GM12878 (cell line): ENCODE results near the gene RHOBTB1. TPM values are rescaled to one million over a fixed set of nuclear protein-coding genes. Genes with fewer than 3 reads are reported as not detected.

Source experiments
- ATAC-seq: fragments of 200-7000 bp; cut with Tn5 transposase; 3 replicates; pipeline ENCODE4 v1.9.1; 2020; ENCODE audit warnings: mild to moderate bottlenecking, moderate library complexity
- BruUV-seq: library from RNA; stranded (reverse); fragments of 400-500 nt; replicated peaks from 2 replicates; lab custom pipeline; 2021; lab: Mats Ljungman, UMichigan
- CTCF ChIA-PET: fragments of 300-600 bp; sonication (Branson Sonifier 250); formaldehyde crosslinking; extraction: SDS; loops from one replicate; lab custom pipeline; 2021; ENCODE audit warnings: inconsistent platforms; lab: Yijun Ruan, JAX
- POLR2A ChIA-PET: fragments of 350-600 bp; formaldehyde crosslinking; extraction: SDS; loops from one replicate; lab custom pipeline; 2021; ENCODE audit warnings: inconsistent platforms; lab: Charles Lee
- RAD21 ChIA-PET: fragments of 300-600 bp; sonication (Branson Sonifier 250); formaldehyde crosslinking; loops from one replicate; lab custom pipeline; 2023; ENCODE audit warnings: antibody characterized with exemption; ENCODE audit not compliant: unreplicated experiment; lab: Charles Lee
- SMC1A ChIA-PET: fragments of 300-600 bp; sonication (Branson Sonifier 250); formaldehyde crosslinking; loops from one replicate; lab custom pipeline; 2023; ENCODE audit not compliant: unreplicated experiment, uncharacterized antibody; lab: Charles Lee
- DNase-seq: peaks from one replicate; pipeline ENCODE4 v3.0.0-alpha.2; 2011; ENCODE audit warnings: low read depth, low spot score
- FAIRE-seq: peaks from 3 replicates; lab custom pipeline; 2011; peaks lifted over from hg19 to GRCh38; lab: Jason Lieb, UNC
- H2AFZ ChIP-seq: 2 replicates; pipeline ENCODE4 v1.6.0; 2011; ENCODE audit warnings: low read depth, low read length, control low read depth; ENCODE audit not compliant: control insufficient read depth
- H3K27ac ChIP-seq: 2 replicates; pipeline ENCODE4 v1.5.1; 2011; ENCODE audit warnings: control low read depth; ENCODE audit not compliant: control insufficient read depth, insufficient read depth
- H3K27me3 ChIP-seq, 2 experiments: replicated peaks in 1 of 2; 2 replicates each; pipeline versions ENCODE4 v1.6.0 to v1.6.1; 2011; ENCODE audit warnings: low read length in 1 of 2; ENCODE audit not compliant: control insufficient read depth in 2 of 2, insufficient read depth in 2 of 2
- H3K36me3 ChIP-seq, 2 experiments: 2 replicates each; pipeline ENCODE4 v1.5.1; 2011; ENCODE audit warnings: low read length in 1 of 2; ENCODE audit not compliant: control insufficient read depth in 2 of 2, insufficient read depth in 2 of 2
- H3K4me1 ChIP-seq: 2 replicates; pipeline ENCODE4 v1.6.1; 2011; ENCODE audit warnings: mild to moderate bottlenecking, low read length, moderate library complexity, mixed read lengths; ENCODE audit not compliant: control insufficient read depth, insufficient read depth
- H3K4me2 ChIP-seq: 2 replicates; pipeline ENCODE4 v1.6.0; 2011; ENCODE audit warnings: control low read depth; ENCODE audit not compliant: control insufficient read depth, insufficient read depth
- H3K4me3 ChIP-seq: fragments of 200-600 bp; sonication (generic); 2 replicates; pipeline ENCODE4 v1.5.1; 2016
- H3K79me2 ChIP-seq: 2 replicates; pipeline ENCODE4 v1.6.0; 2011; ENCODE audit warnings: low read length; ENCODE audit not compliant: control insufficient read depth, insufficient read depth
- H3K9ac ChIP-seq: 2 replicates; pipeline ENCODE4 v1.8.0; 2011; ENCODE audit warnings: low read length, control low read depth, mixed read lengths; ENCODE audit not compliant: control insufficient read depth, insufficient read depth
- H3K9me3 ChIP-seq: replicated peaks from 3 replicates; pipeline ENCODE4 v1.5.1; 2011; ENCODE audit warnings: mild to moderate bottlenecking, low read length; ENCODE audit not compliant: control insufficient read depth, insufficient read depth
- H4K20me1 ChIP-seq: 2 replicates; pipeline ENCODE4 v1.6.0; 2011; ENCODE audit not compliant: control insufficient read depth, insufficient read depth
- BHLHE40 ChIP-seq, 2 experiments: fragments of 450-650 bp in 1 of 2; IDR thresholded peaks; 2 replicates each; pipeline ENCODE4 v1.6.1; 2011 to 2017; ENCODE audit warnings: low read depth in 2 of 2, borderline replicate concordance in 1 of 2, improper control_type of control experiment in 1 of 2, low read length in 1 of 2, mild to moderate bottlenecking in 1 of 2
- CBX3 ChIP-seq: fragments of 200-600 bp; sonication (generic); IDR thresholded peaks from 2 replicates; pipeline ENCODE4 v1.6.1; 2016; ENCODE audit warnings: low read depth, borderline replicate concordance
- EP300 ChIP-seq, 2 experiments: fragments of 150-350 bp in 1 of 2; IDR thresholded peaks; 2 replicates each; pipeline ENCODE4 v1.6.1; 2011 to 2012; ENCODE audit warnings: low read depth in 2 of 2, low read length in 2 of 2, borderline replicate concordance in 1 of 2, improper control_type of control experiment in 1 of 2, inconsistent platforms in 1 of 2; ENCODE audit not compliant: control insufficient read depth in 1 of 2
- IKZF1 ChIP-seq: fragments of 450-650 bp; conservative IDR thresholded peaks from 2 replicates; pipeline ENCODE4 v1.6.1; 2017; ENCODE audit warnings: antibody characterized with exemption, mild to moderate bottlenecking
- NFYA ChIP-seq: IDR thresholded peaks from 2 replicates; pipeline ENCODE4 v1.6.1; 2011; ENCODE audit warnings: low read depth, mild to moderate bottlenecking, low read length, improper control_type of control experiment, borderline replicate concordance
- NKRF ChIP-seq: fragments of 450-650 bp; conservative IDR thresholded peaks from 2 replicates; pipeline ENCODE4 v1.6.1; 2017; ENCODE audit warnings: mild to moderate bottlenecking, moderate library complexity
- PAX5 ChIP-seq: IDR thresholded peaks from 2 replicates; pipeline ENCODE4 v1.6.1; 2011; ENCODE audit warnings: low read depth, low read length, borderline replicate concordance
- PAX8 ChIP-seq: fragments of 450-650 bp; IDR thresholded peaks from 2 replicates; pipeline ENCODE4 v1.6.1; 2017; ENCODE audit warnings: mild to moderate bottlenecking, moderate library complexity
- RCOR1 ChIP-seq: conservative IDR thresholded peaks from 2 replicates; pipeline ENCODE4 v1.6.1; 2012; ENCODE audit warnings: low read depth, low read length, improper control_type of control experiment
- SIN3A ChIP-seq: IDR thresholded peaks from 2 replicates; pipeline ENCODE4 v1.6.1; 2012; ENCODE audit warnings: low read depth, low read length, improper control_type of control experiment
- ZNF217 ChIP-seq: fragments of 450-650 bp; IDR thresholded peaks from 2 replicates; pipeline ENCODE4 v1.6.1; 2017; ENCODE audit warnings: antibody characterized with exemption, mild to moderate bottlenecking
- WGBS: methylation state at CpG from one replicate; pipeline ENCODE4 v1.1.6; 2016; ENCODE audit warnings: low lambda C conversion rate; ENCODE audit not compliant: insufficient replicate concordance, insufficient coverage; ENCODE audit errors: missing lambda C conversion rate; 5-methylcytosine and 5-hydroxymethylcytosine counted together
- in situ Hi-C: fragments of 300-500 bp; cut with MboI; formaldehyde crosslinking; loops from 9 replicates; pipeline ENCODE4 v1.14.3; 2018; ENCODE audit warnings: mixed read lengths
- intact Hi-C: fragments of 100-400 bp; cut with micrococcal nuclease; formaldehyde crosslinking; loops from one replicate; pipeline ENCODE4 v1.14.2; 2022; ENCODE audit not compliant: unreplicated experiment
- polyA plus RNA-seq, 11 experiments: library from polyadenylated mRNA; depleted of rRNA in 4 of 11; unstranded in 6 of 11; stranded (reverse) in 5 of 11; fragments of >200 nt; fragmentation: Nextera tagmentation in 4 of 11; fragmentation: Illumina TruSeq in 1 of 11; extraction: Ambion mirVana in 4 of 11; extraction: Trizol in 1 of 11; gene quantifications; 1 replicate in 1 of 11; 2 replicates in 10 of 11; pipeline versions ENCODE4 v1.2.1 to v1.2.3, GENCODE V29; 2011 to 2016; ENCODE audit warnings: inconsistent platforms in 2 of 11, missing spikeins in 2 of 11, low read depth in 1 of 11
- total RNA-seq, 4 experiments: library from RNA; depleted of rRNA in 3 of 4; stranded (reverse); fragments of >200 nt in 3 of 4; fragmentation: Illumina TruSeq in 1 of 4; extraction: Trizol in 1 of 4; gene quantifications; 2 replicates each; pipeline versions ENCODE4 v1.2.1 to v1.2.3, GENCODE V29; 2013 to 2021
- TF ChIP-seq, protein P1 (sequence below): fragments of 150-350 bp; IDR thresholded peaks from 2 replicates; pipeline ENCODE4 v1.6.1; 2014; ENCODE audit warnings: mild to moderate bottlenecking, low read depth, low read length

The RHOBTB1 gene
- total and polyA plus RNA-seq, 10 of the 15 experiments (the other 5 are each of a cell fraction or from before 2014, with no cell fraction given), result not detected

DNA sequence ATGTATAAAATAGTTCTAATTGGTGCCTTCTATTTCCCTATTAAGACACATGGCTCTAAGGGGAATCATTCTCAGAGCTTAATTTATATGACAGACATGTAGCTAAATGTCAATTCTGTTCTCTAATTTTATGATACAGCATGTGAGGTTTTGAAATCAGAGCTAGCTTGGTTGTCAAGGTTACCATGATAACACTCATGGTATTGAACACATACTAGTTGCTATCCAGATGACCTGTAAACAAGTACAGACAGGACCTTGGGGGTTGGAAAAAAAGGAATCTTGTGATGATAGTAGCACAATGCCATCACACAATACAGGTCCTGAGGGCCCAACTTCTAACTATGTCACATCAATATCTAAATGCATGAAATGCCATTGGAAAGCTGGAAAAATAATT, 49.2 kb downstream of the RHOBTB1 start:
- no peak overlapping the region for H2AFZ ChIP-seq
- no peak overlapping the region for H3K4me2 ChIP-seq
- no peak for TF ChIP-seq EP300 (IDR thresholded peaks at IDR 0.05; ENCODE audit: borderline replicate concordance in 1 of 2, control insufficient read depth in 1 of 2, low read depth in 2 of 2, low read length in 2 of 2)
- TF ChIP-seq BHLHE40 (IDR thresholded peaks at IDR 0.05; ENCODE audit: borderline replicate concordance in 1 of 2, low read depth in 2 of 2, low read length in 1 of 2), result no peak
- no peak for TF ChIP-seq RCOR1
- TF ChIP-seq IKZF1, result no peak
- H3K27ac ChIP-seq, result no peak overlapping the region
- no peaks in the 10 kb centered on the region for H3K79me2 ChIP-seq
- no peaks in the 10 kb centered on the region for H3K9me3 ChIP-seq
- intact Hi-C loops (no loop called here), in situ Hi-C loops (no loop called here)
- FAIRE-seq (no peak), ATAC-seq (no peak), DNase-seq (no peak)
- H3K4me3 ChIP-seq, result no peak overlapping the region
- SMC1A ChIA-PET, result interaction anchor here (1.0 to 1.1 kb wide), 2 partner anchors 11 to 12 kb away, joined by 3 to 5 read pairs; no protein-coding TSS in a partner anchor
- H3K4me1 ChIP-seq, result no peaks in the 10 kb centered on the region
- CTCF ChIA-PET, result no interaction called here
- H4K20me1 ChIP-seq, result no peaks in the 10 kb centered on the region
- POLR2A ChIA-PET, result no interaction called here
- H3K9ac ChIP-seq, result no peak overlapping the region
- H3K27me3 ChIP-seq, result no peaks in the 10 kb centered on the region
- RAD21 ChIA-PET, result interaction anchor here (0.6 kb wide), 1 partner anchor 54 kb away, joined by 5 read pairs; no protein-coding TSS in a partner anchor
- BruUV-seq, result no TSS peak
- H3K36me3 ChIP-seq, result no peaks in the 10 kb centered on the region

DNA sequence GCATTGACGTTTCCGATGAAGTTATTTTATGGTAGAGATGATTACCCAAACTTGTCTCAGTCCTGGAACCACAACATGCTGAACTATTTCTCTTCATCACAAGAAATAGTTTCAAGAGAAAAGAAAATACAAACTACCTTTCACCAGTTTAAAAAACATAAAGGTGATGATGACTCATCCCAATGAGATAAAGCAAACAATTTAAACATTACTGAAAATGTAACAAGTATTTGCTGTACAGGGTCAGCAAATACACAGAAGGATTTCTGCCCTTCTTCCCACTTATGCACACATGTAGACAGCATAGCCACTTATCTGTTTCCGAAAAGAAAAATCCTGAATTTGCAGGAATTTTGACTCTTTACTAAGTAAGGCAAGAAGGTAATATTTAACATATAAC, 50.8 kb downstream of the RHOBTB1 start:
- ChIA-PET POLR2A (no interaction called here), SMC1A (interaction anchor here (1.2 kb wide), 1 partner anchor 46 kb away, joined by 3 read pairs; no protein-coding TSS in a partner anchor), CTCF (no interaction called here), RAD21 (no interaction called here)
- WGBS, result 41% methylated on average over 3 of the region's 3 CpGs
- no peaks in the 10 kb centered on the region for H3K79me2 ChIP-seq
- H3K9me3 ChIP-seq, result no peaks in the 10 kb centered on the region
- H3K27me3 ChIP-seq, result no peaks in the 10 kb centered on the region
- FAIRE-seq (no peak), ATAC-seq (no peak), DNase-seq (no peak)
- H3K4me1 ChIP-seq, result no peaks in the 10 kb centered on the region
- no peak overlapping the region for H2AFZ ChIP-seq
- no TSS peak for BruUV-seq
- no peak overlapping the region for H3K27ac ChIP-seq
- H3K36me3 ChIP-seq, result no peaks in the 10 kb centered on the region
- in situ Hi-C loops, result no loop called here
- intact Hi-C loops, result no loop called here
- no peak overlapping the region for H3K4me2 ChIP-seq
- H3K9ac ChIP-seq, result no peak overlapping the region
- no peak overlapping the region for H3K4me3 ChIP-seq
- H4K20me1 ChIP-seq, result no peaks in the 10 kb centered on the region
- TF ChIP-seq NFYA (no peak), SIN3A (no peak), NKRF (no peak), PAX5 (no peak), ZNF217 (no peak), CBX3 (no peak), PAX8 (no peak)
- TF ChIP-seq, protein P1, sequence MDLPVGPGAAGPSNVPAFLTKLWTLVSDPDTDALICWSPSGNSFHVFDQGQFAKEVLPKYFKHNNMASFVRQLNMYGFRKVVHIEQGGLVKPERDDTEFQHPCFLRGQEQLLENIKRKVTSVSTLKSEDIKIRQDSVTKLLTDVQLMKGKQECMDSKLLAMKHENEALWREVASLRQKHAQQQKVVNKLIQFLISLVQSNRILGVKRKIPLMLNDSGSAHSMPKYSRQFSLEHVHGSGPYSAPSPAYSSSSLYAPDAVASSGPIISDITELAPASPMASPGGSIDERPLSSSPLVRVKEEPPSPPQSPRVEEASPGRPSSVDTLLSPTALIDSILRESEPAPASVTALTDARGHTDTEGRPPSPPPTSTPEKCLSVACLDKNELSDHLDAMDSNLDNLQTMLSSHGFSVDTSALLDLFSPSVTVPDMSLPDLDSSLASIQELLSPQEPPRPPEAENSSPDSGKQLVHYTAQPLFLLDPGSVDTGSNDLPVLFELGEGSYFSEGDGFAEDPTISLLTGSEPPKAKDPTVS, result no peak
